Measurements from ENCODE around the gene NTNG1.

NTNG1 gene

GRCh38 chr1:107264007-107264406, 123.2 kb downstream of the NTNG1 start:
- no peak for ATAC-seq

GRCh38 chr1:107264561-107264960, 123.7 kb downstream of the NTNG1 start:
- ATAC-seq: no peak

GRCh38 chr1:107267489-107267888, 126.7 kb downstream of the NTNG1 start:
- ATAC-seq: no peak

GRCh38 chr1:107272321-107272720, 131.5 kb downstream of the NTNG1 start:
- ATAC-seq: no peak

- ATAC-seq: no peak
Measured at GRCh38 chr1:107273515-107273914, 132.7 kb downstream of the NTNG1 start.

- no peak for ATAC-seq
Measured at GRCh38 chr1:107274227-107274626, 133.4 kb downstream of the NTNG1 start.

- no peak for ATAC-seq
Measured at GRCh38 chr1:107276247-107276646, 135.4 kb downstream of the NTNG1 start.

- ATAC-seq: no peak
Measured at GRCh38 chr1:107277022-107277421, 136.2 kb downstream of the NTNG1 start.

- ATAC-seq: no peak
Measured at GRCh38 chr1:107286125-107286524, 145.3 kb downstream of the NTNG1 start.

GRCh38 chr1:107291987-107292386, 151.1 kb downstream of the NTNG1 start:
- no peak for ATAC-seq

- ATAC-seq: no peak
Measured at GRCh38 chr1:107293901-107294613, 153.2 kb downstream of the NTNG1 start.

- no peak for ATAC-seq
Measured at GRCh38 chr1:107294686-107295085, 153.8 kb downstream of the NTNG1 start.

- ATAC-seq: no peak
Measured at GRCh38 chr1:107297681-107298080, 156.8 kb downstream of the NTNG1 start.

- ATAC-seq: no peak
Measured at GRCh38 chr1:107298526-107298925, 157.7 kb downstream of the NTNG1 start.

GRCh38 chr1:107299521-107299920, 158.7 kb downstream of the NTNG1 start:
- no peak for ATAC-seq

GRCh38 chr1:107309962-107310361, 169.1 kb downstream of the NTNG1 start:
- no peak for ATAC-seq

- no peak for ATAC-seq
Measured at GRCh38 chr1:107315652-107316051, 174.8 kb downstream of the NTNG1 start.

- no peak for ATAC-seq
Measured at GRCh38 chr1:107318932-107319331, 178.1 kb downstream of the NTNG1 start.

- no peak for ATAC-seq
Measured at GRCh38 chr1:107323784-107324183, 182.9 kb downstream of the NTNG1 start.

GRCh38 chr1:107326824-107327445, 186.1 kb downstream of the NTNG1 start:
- ATAC-seq: no peak

GRCh38 chr1:107327446-107327845, 186.6 kb downstream of the NTNG1 start:
- ATAC-seq: no peak

GRCh38 chr1:107328087-107328486, 187.2 kb downstream of the NTNG1 start:
- no peak for ATAC-seq

GRCh38 chr1:107339775-107340174, 198.9 kb downstream of the NTNG1 start:
- no peak for ATAC-seq

- no peak for ATAC-seq
Measured at GRCh38 chr1:107342316-107342715, 201.5 kb downstream of the NTNG1 start.

GRCh38 chr1:107342768-107343167, 201.9 kb downstream of the NTNG1 start:
- ATAC-seq: no peak
